Measurements from ENCODE around the gene CUBN.

Gene CUBN

DNA sequence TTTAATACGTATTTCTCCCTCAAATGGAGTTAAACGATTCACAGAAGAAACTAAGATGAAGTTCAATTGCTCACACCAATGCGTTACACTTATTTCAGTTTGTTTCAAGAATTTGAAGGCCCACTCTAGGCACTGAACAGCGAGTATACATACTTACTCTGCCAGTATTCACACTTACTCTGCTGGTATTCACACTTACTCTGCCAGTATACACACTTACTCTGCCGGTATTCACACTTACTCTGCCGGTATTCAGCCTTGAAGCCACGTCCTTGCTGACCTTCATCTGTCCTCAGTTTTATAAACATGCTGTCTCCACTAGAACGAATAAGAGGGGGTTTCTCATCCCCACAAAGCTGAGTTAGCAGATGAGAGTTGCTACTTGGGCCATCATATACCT, 86.0 kb downstream of the CUBN start:
- no peak for DNase-seq (ENCODE audit: low read depth in 2 of 2, low spot score in 1 of 2)

DNA sequence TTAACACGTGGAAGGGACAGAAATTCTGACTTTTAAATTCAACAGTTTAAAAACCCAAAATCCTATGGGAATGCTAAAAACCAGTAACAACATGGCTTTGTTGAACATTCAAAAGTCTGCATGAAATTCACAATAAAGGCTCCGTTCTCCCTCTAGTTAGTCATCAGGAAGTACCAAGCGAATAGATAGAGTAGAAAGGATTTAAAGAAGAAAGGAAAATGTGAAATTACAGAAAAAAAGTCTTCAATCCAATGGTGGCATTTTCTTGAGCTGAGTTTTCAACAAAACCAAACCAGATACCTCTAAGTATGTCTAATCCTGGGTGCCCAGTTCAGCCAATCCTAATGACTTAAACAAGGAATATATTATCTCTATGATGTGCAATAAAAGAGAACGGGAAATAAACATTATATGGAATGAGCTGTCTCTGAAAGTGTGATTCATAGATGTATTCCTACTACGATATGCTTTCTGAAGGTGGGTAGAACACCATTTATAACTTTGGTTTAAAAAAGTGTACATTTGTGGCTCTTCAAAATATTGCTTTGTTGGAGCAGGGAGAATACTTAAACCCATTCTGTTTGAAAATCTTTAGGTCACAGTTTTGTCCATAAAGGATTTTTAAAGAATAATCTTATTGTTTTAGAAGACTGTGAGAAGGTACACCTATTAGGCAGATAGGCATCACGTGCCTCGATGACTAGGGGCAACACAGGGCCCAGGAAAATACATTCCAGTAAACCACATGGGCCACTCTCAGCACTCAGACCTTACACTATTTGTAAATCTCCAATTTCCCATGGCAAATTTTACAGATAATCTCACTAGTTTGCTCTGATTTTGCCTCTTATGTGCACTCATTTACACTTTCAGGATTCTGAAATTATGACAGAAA, 87.7 kb downstream of the CUBN start:
- DNase-seq (ENCODE audit: low read depth in 2 of 2, low spot score in 1 of 2), result no peak

DNA sequence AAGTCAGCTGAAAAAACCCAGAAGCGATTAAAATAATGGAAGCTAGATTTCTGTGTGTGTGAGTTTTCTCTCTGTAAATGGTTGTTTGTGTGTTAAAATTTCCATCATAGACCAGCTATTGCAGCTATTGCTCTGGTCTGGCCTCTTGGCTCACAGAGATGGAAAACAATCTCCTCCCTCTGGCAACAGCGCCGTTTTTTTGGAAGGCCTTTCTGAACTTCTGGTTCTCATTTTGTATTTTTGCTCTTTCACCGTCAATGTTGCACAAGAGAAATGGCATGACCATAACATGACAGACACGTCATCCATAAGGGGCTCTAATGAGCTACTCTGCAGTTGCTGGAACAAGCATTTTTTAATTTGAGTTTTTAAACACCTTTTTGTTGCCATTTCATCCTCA, 91.0 kb downstream of the CUBN start:
- DNase-seq (ENCODE audit: low read depth in 2 of 2, low spot score in 1 of 2), result no peak

DNA sequence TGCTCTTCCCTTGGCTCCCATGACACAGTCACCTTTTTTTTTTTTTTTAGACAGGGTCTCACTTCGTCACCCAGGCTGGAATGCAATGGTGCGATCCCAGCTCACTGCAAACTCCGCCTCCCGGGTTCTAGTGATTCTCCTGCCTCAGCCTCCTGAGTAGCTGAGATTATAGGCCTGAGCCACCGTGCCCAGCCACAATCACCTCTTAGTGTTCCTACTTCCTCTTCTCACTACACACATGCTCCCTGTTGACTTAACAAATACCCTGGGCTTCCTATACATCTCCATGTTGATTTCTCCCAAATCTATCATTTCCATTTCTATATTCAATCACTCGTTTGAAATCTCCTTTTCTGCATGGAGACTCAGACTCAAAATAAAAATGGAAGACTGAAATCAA, 91.7 kb downstream of the CUBN start:
- no peak for DNase-seq (ENCODE audit: low read depth in 2 of 2, low spot score in 1 of 2)

DNA sequence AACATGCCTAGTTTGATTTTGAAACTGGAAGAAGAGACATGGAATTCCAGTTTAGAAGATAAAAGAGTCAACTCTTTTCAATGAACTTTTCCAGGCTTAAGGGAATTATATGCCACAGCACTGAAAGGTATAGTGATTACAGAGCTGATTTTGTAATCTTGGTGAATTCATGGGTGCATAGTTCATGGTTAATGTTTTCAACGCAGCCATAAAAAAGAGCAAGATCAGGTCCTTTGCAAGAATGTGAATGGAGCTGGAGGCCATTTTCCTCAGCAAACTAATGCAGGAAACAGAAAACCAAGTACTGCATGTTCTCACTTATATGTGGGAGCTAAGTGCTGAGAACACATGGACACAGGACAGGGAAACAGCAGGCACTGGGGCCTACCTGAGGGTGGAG, 94.2 kb downstream of the CUBN start:
- no peak for DNase-seq (ENCODE audit: low read depth in 2 of 2, low spot score in 1 of 2)

DNA sequence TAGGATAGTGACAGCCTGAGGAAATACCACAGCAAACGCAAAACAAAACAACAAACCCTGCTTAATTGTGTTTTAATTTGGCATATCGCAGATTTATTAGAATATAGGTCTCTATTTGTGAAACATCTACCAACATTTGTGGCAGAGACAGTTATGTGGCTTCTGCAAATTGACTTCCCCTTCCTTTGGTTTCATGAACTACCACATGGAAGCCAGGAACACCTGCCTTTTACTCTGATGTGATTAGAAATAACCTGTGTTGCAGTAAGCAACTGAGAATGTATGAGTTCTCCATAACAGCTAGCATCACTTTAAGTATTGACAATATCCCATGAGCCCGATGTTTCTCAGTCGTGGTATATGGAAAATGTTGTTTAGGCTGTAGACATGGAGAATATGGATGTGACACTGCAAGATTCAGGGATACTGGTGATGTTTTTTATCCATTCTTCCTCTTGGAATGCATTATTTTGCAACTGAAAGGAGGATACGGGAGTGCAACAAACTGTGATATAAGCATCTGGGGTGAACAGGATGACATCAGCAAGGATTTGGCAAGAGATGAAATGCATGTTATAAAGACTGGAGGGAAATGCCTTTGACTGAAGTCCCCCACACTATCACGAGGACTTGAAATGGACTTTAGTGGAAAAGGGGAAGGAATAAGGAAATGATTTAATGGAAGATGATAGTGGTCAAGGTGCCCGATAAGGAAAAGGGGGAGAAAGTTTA, 95.9 kb downstream of the CUBN start:
- DNase-seq (ENCODE audit: low read depth in 2 of 2, low spot score in 1 of 2), result no peak

DNA sequence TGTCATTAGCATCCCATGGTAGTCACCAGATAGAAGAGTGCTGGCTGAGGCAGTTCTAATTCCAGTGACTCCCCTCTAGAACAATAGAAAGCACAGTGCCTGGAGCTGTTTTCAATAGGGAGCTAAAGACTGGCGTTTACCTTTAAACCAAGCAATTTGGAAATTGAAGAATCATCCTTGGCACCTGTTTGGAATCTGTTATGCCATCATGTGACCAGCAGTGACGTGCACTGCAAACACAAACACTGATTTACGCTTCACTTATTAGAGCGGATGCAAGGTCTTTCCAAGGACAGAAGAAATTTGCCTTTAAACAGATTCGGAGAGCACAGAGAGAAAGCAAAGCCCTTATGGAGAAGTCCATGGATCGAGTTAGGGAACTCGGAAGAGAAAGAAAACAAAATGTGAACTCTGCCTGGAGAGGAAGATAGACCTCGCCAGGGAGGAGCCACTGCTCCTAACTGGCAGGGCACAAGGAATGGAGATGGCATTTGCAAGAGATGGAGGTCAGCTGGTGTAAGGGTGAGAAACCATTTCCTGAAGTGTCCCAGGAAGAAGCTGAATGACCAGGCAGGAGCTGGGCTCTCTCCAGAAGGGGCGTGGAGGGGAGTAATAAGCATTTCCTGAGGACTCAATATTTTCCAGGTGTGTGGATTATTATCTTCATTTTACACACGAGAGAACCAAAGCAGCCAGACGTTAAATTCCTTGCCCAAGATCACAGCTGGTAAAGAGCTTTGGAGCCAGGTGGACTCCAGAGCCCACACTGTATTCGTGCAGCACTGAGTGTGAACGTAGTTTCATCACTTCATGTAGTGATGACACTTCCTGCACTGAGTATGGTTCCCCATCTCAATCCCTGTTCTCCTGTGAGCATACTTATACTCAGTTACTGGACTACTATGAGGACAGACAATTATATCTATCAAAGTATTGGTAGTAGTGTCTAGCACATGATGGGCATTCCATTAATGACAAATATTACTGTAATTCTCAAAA, 97.7 kb downstream of the CUBN start:
- no peak for DNase-seq (ENCODE audit: low read depth in 2 of 2, low spot score in 1 of 2)

DNA sequence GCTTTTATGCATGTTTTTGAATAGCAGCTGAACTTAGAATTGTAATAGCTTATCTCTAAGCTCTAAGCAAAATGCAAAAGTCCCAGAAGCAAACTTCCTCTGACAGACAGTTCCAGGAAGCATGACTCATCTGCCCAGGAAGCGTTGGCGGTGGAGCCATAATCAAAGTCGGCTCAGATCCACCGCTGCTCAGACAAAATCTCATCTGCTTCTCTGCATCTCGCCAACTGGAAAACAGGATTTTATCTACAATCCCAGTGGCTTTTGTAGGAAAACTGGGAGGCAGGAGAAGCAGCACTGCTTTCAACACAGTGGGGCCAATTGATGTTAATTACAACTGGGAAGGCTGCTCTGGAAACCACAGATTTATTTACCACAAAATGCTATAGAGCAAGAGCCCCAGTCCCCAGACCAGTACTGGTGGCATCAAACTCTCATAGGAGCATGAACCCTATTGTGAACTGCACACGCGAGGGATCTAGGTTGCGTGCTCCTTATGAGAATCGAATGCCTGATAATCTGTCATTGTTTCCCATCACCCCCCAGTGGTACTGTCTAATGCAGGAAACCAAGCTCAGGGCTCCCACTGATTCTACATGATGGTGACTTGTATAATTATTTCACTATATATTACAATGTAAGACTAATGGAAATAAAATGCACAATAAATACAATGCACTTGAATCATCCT, 99.9 kb downstream of the CUBN start:
- peak; percentile 81 to 87 for DNase-seq (ENCODE audit: low read depth in 2 of 2, low spot score in 1 of 2)

DNA sequence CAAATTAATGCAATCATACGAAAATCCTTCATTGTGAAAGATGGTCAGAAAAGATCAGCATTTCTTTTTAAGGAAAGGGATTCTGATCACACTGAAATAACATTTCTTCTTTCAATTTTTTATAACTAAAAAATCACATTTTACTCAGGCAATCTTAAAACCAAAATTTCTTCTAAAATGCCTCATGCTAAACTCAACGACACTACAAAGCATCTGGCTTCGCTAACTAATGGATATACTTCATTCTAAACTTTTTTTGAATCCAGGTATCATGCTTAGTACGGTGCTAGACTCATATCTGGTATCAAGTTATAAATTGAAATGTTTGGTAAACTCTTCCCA, 100.4 kb downstream of the CUBN start:
- DNase-seq (ENCODE audit: low read depth in 2 of 2, low spot score in 1 of 2), result no peak

DNA sequence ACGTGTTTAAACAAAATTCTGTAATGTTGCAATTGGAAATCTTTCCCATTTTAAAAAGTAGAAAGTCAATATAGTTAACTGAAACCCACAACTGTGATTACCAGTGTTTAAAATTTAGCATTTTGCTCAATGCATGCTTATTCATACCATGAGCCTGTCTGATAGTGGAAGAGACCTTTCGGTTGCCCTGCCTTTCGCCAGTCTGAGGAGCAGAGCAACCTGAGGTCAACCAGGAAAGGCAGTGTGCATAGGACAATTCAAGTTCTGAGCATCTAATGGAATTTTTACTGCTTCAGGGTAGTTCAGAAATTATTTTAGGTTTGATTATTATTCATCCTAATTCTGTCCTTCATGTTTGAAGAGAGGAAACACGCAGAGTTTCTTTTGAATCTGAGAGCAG, 100.8 kb downstream of the CUBN start:
- DNase-seq (ENCODE audit: low read depth in 2 of 2, low spot score in 1 of 2), result no peak

DNA sequence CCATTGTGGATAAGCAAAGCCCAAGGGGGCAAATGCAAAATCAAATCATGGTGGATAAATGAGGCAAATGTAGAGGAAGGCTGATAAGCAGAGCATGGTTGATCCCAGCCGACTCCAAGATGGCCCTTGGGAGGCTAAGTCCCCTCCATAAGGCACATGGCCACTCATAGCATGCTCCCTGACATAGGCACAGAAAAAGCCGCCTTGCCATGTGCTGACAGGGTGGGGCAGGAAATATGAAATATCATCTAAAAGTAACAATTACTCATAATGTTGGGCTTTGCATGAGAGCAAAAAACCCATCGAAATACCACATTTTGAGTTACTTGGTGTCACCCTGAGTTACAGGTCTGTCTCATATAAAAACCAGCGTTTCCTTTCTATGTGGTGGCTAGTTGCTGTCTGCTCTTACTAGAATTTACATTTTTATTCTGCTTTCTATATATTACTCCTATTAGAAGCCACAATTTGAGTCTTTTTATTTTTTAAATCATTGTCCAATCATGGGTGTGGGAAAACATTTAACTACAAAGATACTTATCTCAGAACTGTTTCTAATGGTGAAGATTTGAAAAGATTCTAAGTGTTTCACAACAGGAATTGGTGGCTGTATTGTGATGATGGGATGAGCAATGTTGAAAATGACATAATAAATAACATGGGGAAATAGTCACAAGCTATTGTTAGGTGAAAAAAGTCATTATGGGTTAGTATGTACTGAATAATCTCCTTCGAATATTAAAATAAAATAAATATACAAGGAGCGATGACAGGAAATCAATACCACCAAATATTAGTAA, 102.7 kb downstream of the CUBN start:
- peak; percentile 49 to 59 for DNase-seq (ENCODE audit: low read depth in 2 of 2, low spot score in 1 of 2)

DNA sequence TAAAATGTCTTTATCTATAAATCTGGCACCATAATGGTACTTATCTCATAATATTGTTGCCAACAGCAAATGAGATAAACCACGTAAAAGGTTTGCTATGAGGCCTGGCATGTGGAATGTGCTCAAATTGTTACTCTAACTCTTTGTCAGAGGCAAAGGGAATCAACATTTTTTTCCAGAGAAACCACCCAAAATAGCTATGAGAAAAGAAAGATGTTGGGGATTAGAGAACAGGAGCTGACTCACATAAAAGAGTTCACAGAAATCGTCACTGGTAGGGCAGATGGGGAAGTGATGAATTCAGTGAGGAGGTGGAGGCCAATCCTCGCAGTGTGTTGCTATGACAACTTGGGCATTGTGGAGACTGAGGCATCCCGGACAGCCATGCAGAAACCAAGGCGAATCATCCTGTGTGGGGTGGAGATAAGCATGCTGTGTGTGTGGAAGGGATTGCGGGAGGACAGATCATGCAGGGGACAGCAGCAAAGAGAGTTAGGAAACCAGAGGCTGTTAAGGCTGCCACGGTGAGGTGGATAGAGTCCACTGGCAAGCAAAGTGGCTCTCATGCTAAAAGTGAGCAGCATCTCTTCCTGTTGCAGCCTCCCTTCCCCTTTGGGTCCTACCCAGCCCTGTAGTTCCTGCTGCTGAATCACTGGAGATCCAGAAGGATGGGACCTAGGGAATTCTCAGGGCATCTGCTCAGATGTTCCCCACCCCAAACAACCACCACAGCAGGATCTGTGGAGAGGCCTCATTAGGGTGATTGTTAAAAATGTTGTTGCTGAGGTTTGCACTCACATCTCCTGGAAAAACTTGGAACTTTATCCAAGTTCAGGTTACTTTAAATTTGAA, 103.9 kb downstream of the CUBN start:
- DNase-seq (ENCODE audit: low read depth in 2 of 2, low spot score in 1 of 2), result peak; percentile 29 to 54

DNA sequence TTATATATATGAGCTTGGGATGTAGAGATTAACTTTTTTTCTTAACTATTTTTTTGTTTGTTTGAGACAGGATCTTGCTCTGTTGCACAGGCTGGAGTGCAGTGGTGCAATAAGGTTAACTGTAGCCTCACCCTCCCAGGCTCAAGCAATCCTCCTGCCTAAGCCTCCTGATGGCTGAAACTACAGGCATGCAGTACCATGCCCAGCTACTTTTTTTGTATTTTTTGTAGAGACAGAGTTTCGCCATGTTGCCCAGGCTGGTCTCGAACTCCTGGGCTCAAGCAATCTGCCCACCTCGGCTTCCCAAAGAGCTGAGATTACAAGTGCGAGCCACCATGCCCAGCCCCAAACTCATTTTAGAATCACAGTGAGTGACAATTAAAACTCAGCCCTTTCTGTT, 105.2 kb downstream of the CUBN start:
- no peak for DNase-seq (ENCODE audit: low read depth in 2 of 2, low spot score in 1 of 2)

DNA sequence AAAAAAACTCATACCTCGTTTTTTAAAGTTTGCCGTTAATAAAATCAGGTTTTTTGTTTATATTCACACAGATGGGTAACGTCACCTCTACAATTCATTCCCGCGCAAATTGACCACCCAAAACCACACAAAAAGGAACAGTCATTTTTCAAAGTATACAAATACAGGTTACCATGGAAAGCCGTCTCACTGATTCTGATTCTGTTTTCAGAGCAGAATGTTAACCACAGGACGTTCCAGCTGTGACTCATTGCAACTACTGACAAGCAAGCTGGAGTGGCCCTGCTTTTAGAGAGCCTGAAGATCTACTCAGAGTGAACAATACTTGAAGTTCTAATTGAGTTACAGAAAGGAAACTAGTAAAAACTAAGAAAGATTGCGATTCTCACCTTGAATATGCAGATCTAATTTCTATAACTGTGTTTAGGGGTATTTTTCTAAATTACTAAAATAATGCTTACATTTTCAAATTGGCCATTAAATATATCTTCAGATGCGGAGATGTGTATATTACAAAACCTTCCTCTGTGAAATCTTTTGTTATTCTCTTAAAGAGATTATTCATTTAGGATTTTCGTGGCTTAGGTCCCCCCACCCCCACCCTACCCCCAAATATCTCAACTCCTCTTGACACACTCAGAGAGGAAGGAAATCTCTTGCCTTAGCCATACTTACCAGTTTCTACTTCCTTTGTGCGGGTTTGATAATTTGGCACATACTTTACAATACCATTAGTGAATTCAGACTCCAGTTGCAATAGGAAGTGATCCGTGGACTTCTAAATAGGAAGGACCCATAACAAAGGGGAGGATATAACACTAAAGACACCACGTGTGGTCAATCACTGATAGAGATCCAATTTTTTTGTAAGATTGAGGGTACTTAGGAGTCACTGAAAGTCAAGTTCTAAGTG, 106.0 kb downstream of the CUBN start:
- DNase-seq (ENCODE audit: low read depth in 2 of 2, low spot score in 1 of 2), result peak; percentile 41 to 67

DNA sequence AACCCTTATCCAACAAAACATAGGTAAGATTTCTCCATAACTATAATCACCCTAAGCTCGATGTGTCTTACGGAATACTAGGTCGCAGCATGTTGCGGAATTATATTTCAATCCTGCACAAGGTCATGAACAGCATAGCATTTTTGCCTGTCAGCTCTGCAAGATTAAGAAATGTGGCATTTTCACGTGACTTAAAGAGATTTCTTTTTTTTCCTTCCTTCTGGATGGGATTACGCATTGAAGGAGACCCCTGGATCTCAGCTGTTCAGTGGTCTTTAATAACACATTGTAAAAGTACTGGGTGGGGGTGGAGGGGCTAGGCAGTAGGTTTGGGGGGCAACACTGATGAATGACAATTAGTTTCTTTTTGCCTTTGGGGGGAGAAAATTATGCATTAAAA, 106.7 kb downstream of the CUBN start:
- DNase-seq (ENCODE audit: low read depth in 2 of 2, low spot score in 1 of 2), result no peak

DNA sequence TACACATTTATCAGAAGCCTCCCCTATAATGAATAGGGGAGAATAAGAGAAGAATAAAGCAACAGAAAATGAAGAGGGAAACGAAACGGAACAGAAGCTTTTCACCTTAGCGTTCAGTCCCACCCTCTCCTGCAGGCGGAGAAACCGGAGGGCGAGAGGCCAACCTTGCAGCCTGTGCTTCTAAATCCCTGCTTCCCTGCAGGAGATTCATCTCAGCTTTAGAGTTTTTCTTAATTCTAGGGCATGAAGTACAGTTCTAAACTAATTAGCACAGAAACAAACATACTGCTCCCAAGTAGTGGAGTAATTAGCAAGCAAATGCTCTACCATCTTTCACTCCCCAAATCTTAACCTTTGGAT, 107.2 kb downstream of the CUBN start:
- DNase-seq (ENCODE audit: low read depth in 2 of 2, low spot score in 1 of 2), result no peak

DNA sequence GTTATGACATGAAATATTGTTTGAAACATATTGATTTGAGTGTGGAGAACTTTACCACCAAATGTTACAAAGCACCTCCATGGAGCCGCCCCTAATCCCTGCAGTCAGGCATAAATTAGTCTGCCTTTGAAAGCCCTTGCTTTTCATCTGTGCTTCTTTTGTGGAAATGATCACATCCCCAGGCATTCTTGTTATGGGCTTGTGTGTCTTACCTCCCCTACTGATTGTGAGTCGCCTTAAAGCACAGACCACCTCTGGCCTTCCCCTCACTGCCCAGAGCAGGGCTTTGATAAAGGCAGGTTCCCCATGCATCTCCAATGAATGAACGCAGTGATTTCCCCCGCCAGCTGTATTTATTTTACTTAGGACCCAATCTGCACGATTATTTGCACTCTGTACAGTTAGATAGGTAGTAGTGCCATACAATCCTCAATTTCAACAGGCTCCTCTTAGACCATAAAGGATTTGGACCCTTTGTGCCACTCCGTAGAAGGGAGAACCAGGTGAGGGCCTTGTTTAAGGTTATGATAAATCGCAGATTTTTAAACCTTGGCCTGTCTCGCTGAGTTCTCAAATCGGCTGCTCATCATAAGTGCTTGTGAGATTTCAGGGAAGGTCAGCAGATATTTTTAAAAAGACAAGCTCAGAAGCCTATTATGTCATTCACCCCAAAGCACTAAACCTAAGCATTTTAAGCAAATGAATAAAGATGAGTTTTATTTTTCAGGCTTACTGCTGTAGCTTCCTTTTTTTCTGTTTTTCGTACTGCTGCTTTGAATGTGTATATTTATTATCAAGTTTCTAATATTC, 107.8 kb downstream of the CUBN start:
- no peak for DNase-seq (ENCODE audit: low read depth in 2 of 2, low spot score in 1 of 2)

All from stimulated activated CD8-positive, alpha-beta memory T cell treated with anti-CD3 and anti-CD28 coated beads, Interleukin-4, amount 100 ng/mL, for 4 hours (primary cell).